HG03175 (cell line): ENCODE measurements around the gene WWC2.
"Not testable (repeated sequence)": the region's sequence is repeated elsewhere in the genome, so short reads cannot be mapped to it uniquely, and the experiment has no call there.

Experiments used
- ATAC-seq: cut with Tn5 transposase; IDR thresholded peaks from one replicate; pipeline ENCODE4 v1.9.1; 2021; ENCODE audit warnings: mild to moderate bottlenecking, moderate library complexity; ENCODE audit not compliant: unreplicated experiment

WWC2 gene

DNA sequence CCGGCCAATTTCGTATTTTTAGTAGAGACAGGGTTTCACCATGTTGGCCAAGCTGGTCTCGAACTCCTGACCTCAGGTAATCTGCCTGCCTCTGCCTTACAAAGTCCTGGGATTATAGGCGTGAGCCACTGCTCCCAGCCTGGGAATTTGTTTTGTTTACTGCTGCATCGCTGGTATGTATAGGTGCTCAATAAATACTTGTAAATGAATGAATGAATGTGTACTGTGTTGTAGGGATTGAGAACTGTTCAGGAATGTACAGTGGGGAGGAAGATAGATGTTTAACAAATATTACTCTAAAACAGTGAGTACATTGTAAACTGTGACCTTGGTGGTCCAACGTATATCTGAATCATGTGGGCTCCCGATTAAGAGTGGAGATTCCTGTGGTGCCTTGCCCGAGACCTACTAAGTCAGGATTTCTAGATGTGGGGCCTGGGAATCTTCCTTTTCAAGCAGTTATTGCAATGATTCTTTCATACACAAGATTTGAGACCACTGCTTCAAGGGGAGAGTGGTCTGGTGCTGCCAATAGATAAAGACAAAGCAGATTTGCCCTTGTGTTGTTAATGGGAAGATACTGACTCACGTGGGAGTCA, 41.0 kb downstream of the WWC2 start:
- ATAC-seq: no peak

DNA sequence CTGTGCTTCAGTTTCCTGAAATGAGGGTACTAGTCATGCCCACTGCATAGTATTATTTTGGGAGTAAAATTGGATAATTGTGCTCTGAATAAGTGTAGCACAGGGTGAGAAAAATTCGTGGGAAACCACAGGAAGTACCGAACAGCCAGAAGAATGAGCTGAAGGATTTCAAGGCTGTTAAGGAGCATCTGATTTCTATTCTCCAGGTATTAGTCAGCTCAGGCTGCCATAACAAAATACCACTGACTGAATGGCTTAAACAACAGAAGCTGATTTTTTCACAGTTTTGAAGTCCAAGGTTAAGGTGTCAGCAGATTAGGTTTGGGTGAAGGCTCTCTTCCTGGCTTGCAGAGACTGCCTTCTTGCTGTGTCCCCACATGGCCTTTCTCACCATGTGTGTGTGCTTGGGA, 41.9 kb downstream of the WWC2 start:
- no peak for ATAC-seq

DNA sequence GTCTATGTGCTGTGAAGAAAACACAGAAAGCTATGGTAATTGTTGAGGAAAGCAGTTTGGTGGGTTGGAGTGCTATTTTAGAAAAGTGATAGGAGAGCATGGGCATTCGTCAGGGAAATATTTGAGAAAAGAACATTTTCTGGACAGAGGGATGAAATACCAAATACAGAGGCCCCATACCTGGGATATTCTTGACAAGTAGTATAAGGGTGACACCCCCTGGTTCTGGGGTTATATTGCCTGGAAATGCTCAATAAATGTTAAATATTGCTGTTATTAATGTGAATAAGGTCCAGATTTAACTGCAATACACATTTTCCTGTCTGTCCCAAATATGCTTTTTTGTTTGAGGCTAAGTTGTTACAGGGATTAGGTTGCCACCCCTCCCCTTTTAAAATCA, 42.9 kb downstream of the WWC2 start:
- ATAC-seq: no peak

DNA sequence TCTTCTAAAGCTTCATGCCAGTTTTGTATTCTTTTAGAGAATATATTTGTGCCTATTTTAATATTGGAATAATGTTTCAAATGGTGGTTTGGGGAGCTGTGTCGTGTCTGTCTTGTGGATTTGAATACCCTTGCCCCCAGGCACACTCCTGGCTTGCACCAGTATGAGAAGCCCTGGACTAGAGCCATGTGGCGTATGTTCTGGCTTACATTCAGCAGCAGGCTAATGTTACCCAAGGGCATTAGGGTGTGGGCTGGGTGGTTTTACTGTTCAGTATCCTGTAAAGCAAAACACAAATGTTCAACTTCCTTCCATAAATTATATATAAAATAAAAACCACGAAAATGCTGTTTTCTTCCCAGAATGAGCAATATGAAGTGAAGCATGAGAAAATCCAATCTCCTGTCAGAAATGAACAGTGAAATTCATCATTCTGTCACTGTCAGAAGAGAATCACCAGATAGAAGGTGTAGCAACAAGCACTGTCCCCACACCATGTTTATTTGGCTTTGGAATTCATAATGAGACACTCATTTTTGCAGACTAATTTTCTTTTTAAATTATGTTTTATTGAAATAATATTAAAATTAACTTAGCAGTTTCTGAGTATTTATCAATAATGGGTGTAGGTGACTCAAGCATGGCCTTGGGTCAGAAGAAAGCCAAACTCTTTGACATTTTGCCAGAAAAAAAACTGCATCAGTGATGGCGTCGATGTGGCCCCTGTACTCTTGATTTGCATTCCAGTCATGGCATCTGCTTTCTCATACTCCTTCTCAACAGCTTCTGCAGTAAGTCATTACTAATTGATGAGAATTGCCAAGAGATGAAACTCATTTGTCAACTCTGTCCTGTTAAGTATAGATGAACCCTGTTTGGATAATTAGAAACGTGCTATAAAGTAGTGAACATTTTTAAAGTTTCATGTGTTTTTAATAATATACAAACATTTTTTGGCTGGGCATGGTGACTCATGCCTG, 43.8 kb downstream of the WWC2 start:
- ATAC-seq: no peak

DNA sequence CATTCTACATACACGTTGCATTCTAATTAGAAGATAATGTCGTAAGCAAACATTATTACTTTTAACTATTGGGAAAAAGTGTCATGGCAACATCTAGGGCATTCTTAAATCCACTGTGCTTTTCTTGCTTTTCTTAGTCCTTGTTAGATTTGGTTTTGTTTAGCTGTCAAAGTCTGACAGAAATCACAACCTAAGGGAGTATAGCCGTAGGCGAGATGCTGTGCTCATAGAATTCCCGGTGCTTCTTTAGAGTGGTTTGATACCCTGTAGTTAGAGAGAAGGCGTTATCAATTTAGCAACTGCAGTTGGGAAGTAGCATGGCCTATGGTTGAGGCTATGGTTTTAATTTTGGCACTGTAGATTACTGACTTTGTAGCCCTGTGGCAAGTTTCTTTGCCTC, 45.7 kb downstream of the WWC2 start:
- no peak for ATAC-seq

DNA sequence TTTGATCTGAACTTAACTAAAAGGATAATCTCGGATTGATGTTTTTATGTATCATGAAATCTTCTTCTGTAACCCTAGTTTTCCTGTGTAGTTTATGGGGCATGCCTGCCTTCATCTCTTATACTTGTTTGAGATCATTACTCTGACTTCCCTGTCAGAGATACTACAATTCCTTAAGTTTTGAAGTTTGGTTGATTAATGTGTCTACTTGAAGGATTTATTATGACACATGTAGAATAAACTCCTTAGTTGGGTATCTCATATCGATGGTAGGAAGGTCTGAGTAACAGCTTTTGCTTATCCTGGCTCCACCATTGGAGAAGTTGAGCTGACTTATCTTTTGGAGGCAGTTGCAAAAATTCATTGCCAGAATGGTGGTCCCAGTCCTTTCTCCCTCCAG, 46.7 kb downstream of the WWC2 start:
- ATAC-seq: no peak

DNA sequence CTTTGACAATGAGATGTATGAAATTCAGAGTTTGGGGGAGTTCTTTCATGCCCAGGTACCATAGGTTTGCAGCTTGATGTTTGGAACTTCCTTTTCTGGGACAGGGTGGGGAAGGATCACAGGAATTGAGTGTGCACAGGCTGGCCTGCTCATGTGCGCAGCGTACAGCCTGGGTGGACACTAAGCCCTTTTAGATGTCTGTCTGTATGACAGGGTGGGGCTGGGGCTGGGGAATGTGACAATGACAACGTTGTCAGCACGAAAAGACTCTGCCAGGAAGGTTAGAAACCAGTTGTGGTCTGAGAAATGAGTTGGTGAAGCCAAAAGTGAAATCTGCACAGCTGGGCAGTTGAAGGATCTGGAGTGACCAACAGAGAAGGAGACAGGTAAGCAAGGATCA, 47.4 kb downstream of the WWC2 start:
- ATAC-seq: no peak

DNA sequence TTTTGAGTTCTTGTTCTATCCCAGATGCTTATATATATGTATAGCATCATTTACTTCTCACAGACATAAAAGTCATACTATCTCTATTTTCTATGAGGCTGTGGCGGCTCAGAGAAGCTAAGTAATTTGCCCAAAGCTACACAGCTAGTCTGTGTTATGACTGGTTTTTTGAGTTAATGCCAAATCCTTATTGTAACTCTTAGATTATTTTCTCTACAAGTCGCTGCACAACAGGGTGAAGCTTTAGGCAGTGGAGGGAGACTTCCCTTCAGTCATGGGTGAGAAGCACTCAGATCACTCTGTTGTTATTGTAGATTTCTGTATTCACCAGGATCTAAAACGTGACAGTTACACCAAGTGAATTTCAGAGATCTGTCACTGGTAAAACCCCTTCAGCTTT, 48.1 kb downstream of the WWC2 start:
- no peak for ATAC-seq

DNA sequence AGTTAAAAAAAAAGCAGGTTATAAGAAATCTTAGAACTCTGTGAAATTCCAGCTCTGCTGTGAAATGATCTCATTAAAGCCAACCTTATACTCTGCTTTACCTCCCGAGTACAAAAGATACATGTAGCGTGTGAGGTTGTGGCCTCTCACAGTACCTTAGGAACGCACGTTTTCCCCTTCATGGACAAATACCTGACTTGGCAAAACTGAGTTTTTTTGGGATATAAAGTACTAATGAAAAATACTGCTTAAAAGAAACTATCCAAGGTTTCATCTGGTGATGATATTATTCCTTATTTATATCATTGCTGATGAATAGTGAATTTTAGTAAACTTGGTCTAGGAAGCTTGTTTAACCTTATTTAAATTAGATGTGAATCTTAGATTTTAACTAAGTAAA, 48.9 kb downstream of the WWC2 start:
- no peak for ATAC-seq

DNA sequence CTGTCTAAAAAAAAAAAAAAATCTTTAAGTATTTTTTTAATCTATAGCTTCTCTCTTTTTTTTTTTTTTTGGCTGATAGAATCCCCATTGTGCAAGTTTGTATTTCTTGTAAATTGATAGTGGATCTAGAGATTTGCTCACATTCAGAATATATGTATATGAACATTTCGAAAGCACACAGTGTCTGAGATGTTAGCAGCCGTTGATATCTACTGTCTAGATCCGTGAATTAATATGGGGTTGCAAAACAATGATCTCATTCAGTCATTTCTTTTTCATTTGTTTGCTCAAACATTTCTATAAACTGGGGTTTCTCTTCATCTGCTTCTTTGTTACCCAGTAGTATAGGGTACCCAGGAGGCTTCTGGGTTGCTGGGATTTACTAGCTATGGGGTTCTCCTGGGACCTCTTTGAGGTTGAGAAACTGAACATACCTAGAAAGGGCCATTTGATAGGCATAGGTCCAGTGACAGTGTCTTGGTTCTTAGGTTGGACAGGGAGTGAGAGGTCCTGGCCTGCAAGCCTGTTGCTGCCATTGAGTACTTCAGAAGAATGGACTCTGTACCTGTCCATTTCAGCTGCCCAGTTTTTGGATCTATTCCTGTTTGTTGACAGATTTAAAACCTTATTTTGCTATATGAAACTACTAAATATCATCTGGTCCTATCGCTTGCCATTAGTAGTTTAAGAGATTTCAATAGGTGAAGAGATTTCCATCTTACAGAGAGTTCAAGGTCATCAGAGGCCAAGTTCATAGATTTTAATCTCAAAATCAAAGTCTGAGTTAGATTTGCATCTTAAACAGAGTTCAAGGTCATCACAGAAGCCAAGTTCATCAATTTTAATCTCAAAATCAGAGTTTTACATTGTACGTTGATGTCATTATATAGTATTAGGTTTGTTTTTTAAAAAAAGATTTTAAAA, 50.8 kb downstream of the WWC2 start:
- ATAC-seq: no peak

DNA sequence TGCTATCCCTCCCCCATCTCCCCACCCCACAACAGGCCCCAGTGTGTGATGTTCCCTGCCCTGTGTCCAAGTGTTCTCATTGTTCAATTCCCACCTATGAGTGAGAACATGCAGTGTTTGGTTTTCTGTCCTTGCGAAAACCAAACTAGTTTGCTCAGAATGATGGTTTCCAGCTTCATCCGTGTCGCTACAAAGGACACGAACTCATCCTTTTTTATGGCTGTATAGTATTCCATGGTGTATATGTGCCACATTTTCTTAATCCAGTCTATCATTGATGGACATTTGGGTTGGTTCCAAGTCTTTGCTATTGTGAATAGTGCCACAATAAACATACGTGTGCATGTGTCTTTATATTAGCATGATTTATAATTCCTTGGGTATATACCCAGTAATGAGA, 51.6 kb downstream of the WWC2 start:
- not testable (repeated sequence) for ATAC-seq

DNA sequence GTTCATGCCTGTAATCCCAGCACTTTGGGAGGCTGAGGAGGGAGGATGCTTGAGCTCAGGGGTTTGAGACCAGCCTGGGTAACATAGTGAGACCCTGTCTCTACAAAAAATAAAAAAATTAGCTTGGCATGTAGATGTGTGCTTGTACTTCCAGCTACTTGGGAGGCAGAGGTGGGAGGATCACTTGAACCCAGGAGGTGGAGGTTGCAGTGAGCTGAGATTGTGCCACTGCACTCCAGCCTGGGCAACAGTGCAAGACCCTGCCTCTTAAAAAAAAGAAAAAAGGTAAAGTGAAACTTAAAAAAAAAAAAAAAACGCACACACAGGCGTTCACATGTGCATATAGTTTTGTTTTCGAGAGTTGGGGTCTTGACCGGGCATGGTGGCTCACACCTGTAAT, 53.2 kb downstream of the WWC2 start:
- not testable (repeated sequence) for ATAC-seq

DNA sequence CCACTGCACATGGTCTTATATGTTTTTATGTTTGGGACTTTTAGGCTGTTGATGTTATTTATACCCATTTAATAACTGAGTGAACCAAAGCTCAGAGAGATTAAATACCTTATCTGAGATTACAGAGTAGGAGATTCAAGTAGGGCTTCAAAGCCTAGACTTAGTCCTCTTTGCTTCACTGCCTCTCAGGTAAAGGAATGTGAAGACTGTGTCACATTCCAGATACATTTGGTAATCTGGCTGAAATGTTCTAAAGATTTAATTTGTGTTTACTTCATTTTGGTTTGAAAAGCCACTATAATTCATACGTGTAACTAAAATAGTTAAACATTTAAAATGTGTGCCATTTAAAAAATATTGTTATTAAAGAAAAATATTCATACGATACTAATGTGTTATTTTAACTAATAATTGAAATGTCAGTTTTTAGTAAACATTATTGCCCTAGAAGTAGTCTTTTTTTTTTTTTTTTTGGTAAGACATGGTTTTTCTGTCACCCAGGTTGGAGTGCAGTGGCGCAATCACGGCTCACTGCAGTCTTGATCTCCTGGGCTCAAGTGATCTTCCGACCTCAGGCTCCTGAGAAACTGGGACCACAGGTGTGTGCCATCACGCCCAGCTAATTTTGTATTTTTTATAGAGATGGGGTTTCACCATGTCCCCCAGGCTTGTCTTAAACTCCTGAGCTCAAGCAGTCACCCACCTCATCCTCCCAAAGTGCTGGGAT, 54.3 kb downstream of the WWC2 start:
- no peak for ATAC-seq

DNA sequence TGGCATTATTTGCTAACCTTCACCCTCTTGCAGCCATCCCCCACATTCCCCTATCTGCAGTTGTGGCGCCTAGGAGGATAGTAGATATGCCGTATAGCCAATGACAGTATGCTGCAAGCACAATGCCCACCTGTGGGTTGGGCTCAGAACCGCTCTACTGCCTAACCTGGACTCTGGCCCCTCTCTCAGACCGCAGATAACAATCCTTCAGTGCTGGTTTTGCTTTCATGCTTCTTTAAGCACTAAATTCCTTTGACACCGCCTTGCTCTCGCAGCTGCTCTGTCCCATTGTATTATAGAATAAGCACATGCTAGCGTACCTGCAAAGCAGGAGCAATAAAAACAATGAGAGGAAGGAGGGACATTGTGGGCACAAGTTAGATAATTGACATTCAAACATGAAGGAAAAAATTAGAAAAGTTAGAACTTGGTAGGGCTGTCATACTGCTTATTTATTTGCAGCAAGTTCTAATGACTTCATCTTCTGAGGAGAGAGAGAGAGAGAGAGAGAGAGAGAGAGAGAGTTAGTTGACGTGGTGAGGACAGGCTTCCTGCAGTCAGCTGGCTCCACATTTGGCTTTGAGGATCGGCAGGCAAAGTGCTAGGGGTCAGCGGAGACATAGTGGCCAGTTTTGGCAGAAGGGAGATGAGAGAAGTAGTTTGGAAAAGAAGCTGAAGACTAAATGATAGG, 55.8 kb downstream of the WWC2 start:
- no peak for ATAC-seq

DNA sequence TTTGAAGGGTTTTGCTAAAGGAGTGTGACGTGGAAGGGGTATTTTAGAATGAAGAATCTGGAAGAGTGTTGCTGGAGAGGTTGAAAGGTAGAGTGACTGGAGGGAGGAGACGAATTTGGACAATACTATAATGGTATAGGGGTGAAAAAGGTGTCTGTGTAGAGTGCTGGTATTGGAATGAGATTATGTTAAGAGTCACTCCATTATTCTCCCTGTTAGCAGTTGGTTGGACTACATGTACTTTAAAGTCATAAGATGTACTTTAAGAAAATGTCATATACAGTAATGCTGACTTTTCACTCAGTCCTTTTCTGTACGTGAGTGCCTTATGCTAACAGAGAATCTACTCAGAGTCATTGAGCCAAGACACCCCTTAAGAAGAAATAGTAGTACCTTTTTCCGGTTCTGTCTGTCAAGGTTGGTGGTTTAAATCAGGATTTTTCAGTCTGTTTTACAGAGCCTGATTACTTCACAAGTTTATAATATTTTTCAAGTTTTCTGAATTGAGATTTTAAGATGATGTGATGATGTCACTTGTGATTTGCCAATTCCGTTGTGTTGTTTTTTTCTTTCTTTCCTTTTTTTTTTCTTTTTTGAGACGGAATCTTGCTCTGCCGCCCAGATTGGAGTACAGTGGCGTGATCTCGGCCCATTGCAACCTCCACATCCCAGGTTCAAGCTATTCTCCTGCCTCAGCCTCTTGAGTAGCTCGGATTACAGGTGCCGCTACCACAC, 56.6 kb downstream of the WWC2 start:
- no peak for ATAC-seq

DNA sequence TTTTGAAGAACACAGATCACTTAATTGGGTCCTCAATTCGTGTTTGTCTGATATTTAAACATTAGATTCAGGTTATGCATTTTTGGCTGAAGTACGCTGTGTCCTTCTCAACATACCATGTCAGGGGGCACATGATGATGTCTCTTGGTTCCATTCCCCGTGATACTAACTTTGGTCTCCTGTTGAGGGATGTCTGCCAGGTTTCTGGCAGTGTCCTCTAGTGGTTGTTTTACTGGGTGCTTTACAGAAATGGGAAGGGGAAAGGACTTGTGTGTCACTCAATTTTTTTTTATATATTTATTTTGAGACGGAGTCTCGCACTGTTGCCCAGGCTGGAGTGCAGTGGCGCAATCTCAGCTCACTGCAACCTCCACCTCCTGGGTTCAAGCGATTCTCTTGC, 58.2 kb downstream of the WWC2 start:
- ATAC-seq: no peak

DNA sequence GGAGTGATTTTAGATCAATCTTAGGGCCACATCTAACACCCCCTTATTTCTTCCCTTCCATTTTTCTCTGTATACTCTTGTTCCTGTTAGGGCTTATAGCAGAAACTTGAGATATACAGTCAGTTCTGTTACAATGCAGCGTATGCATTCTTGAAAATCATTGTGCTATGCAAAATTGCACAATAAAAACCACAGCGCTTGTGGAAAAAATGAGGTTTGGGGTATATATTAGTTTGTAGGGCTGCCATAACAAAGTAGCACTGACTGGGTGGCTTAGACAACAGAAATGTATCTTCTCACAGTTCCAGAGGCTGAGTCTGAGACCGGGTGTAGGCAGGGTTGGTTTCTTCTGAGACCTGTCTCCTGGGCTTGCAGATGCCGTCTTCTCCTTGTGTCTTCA, 59.0 kb downstream of the WWC2 start:
- no peak for ATAC-seq

DNA sequence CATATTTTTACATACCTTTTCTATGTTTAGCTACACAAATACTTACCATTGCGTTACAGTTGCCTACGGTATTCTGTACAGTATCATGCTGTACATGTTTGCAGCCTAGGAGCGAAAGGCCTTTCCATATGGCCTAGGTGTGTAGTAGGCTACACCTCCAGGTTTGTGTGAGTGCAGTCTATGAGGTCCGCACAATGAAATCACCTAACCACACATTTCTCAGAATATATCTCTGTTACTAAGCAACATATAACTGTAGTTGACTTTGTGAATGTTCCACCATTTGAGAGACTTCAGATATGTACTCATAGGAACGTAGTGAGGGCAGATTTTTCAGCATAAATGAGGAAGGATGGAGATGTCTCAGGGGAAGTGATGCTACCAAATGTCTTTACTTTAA, 62.6 kb downstream of the WWC2 start:
- no peak for ATAC-seq

DNA sequence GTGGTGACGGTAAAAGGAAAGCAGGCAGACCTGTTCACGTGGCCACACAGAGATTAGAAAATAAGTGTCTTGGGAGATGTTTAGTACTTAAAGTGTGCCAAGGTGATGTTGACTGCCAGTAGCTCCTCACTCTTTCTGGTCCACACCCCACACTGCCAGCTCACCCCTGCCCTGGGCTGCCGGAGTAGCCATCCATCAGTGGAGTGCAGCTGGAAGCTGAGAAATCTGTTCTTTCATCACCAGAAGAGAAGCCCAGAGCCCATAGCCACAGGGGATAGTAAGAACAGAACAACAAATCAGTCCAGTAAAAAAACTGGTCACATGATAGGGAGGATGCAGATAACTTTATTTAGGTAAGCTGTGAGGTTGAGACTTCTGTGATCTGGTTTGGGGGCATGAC, 64.1 kb downstream of the WWC2 start:
- no peak for ATAC-seq
